ENCODE measurements around the gene TSPAN18. TPM values are rescaled to one million over a fixed set of nuclear protein-coding genes. Genes with fewer than 3 reads are reported as not detected.

TSPAN18 gene
- total and polyA plus RNA-seq, 2 of the 4 experiments (the other 2 are of a cell fraction): 0.36 to 1.1 TPM

GRCh38 chr11:44950625-44951476 is 224.1 kb downstream of the TSPAN18 start, which contains the start of gene TP53I11:
TP53I11 (minus strand) TSS chr11:44950883; CDS start chr11:44938335, 12,548 bp downstream.
- DNase-seq (peak; percentile 60), ATAC-seq (ENCODE audit: low read depth) (peak; percentile 84)
- CTCF ChIA-PET: no interaction called here
- H4K91ac ChIP-seq (ENCODE audit: insufficient read depth, low read depth, low read length): peak within 1 kb of the TSS; percentile 35; the same call in 1 of the 2 replicates
- BruUV-seq (replicated peaks): no TSS peak
- peaks cover 11% of the 10 kb centered on the region for H3K4me1 ChIP-seq (ENCODE audit: control insufficient read depth, insufficient read depth, low read length)
- H3K4me2 ChIP-seq (ENCODE audit: low read depth, low read length): peak within 1 kb of the TSS; percentile 80
- POLR2A ChIA-PET (ENCODE audit: unreplicated experiment): no interaction called here
- H3K27ac ChIP-seq (ENCODE audit: insufficient read depth, low read length): peak within 1 kb of the TSS; percentile 87
- dilution Hi-C loops (cut with HindIII; ENCODE audit: low sequenced_read_pairs, unreplicated experiment) (no loop called here), intact Hi-C loops (cut with micrococcal nuclease) (loop anchor here (1.0 kb wide), 1 partner anchor 151 kb away; no protein-coding TSS in a partner anchor), in situ Hi-C loops (cut with MboI; ENCODE audit: low sequenced_read_pairs) (no loop called here)
- H2AK5ac ChIP-seq (ENCODE audit: low read depth, low read length): peak within 1 kb of the TSS; percentile 44; the same call in 1 of the 2 replicates
- H2BK15ac ChIP-seq (ENCODE audit: low read depth, low read length): 0 out of 3 replicates have a peak within 1 kb of the TSS, but pooled peaks have one; percentile 64
- peak within 1 kb of the TSS; percentile 94 for H3K9ac ChIP-seq (ENCODE audit: low read depth, low read length)
- H2BK120ac ChIP-seq (ENCODE audit: low read depth, low read length): no peak within 1 kb of the TSS; the same call in 1 of the 2 replicates
- H2AFZ ChIP-seq (replicated peaks; ENCODE audit: low read length, poor library complexity): peak within 1 kb of the TSS; percentile 89
- peak within 1 kb of the TSS in 1 of 2 experiments; percentile 68; a peak in 2 of 4 replicates for H4K8ac ChIP-seq (ENCODE audit: low read depth in 2 of 2, low read length in 2 of 2)
- no peak within 1 kb of the TSS for H2BK5ac ChIP-seq (ENCODE audit: low read depth, low read length, poor library complexity, severe bottlenecking)
- H3K36me3 ChIP-seq (ENCODE audit: control insufficient read depth, insufficient read depth, low read length): peaks cover 11% of the 10 kb centered on the region; the same call in 1 of the 2 replicates
- peak within 1 kb of the TSS; percentile 85 for H3K23ac ChIP-seq (ENCODE audit: low read depth, low read length)
- 12% methylated on average over 33 of the region's 83 CpGs; no CpG with 5 or more reads in 1 of the 2 experiments for WGBS, 2 experiments (ENCODE audit: extremely low coverage in 2 of 2, insufficient read length in 1 of 2)
- peak within 1 kb of the TSS; percentile 92 for H2AK9ac ChIP-seq (replicated peaks; ENCODE audit: low read depth, low read length, poor library complexity)
- H4K5ac ChIP-seq (ENCODE audit: low read depth, low read length): peak within 1 kb of the TSS; percentile 54; the same call in 1 of the 2 replicates
- H3K9me3 ChIP-seq (ENCODE audit: control insufficient read depth, insufficient read depth, low read length): no peaks in the 10 kb centered on the region
- H3K27me3 ChIP-seq (ENCODE audit: control insufficient read depth, insufficient read depth, low read length): no peaks in the 10 kb centered on the region
- H4K20me1 ChIP-seq (ENCODE audit: insufficient read depth, low read length): peaks cover 25% of the 10 kb centered on the region
- peak within 1 kb of the TSS; percentile 17; the same call in 1 of the 2 replicates for H3K14ac ChIP-seq (replicated peaks; ENCODE audit: low read depth, low read length)
- no peak within 1 kb of the TSS for H2BK20ac ChIP-seq (ENCODE audit: low read depth, low read length)
- H3K9me1 ChIP-seq (ENCODE audit: insufficient read depth, low read length): peaks cover 8% of the 10 kb centered on the region
- peak within 1 kb of the TSS; percentile 59 for H3K4ac ChIP-seq (ENCODE audit: low read depth, low read length)
- peak within 1 kb of the TSS; percentile 84; the same call in 1 of the 2 replicates for H3K18ac ChIP-seq (ENCODE audit: low read depth, low read length)
- H3K4me3 ChIP-seq (ENCODE audit: insufficient read depth, low read depth, low read length): peak within 1 kb of the TSS; percentile 95
- H3K56ac ChIP-seq (ENCODE audit: extremely low read depth, insufficient read depth, low read length): peak within 1 kb of the TSS; percentile 43; the same call in 1 of the 2 replicates
- peaks cover 6 to 23% of the 10 kb centered on the region in 2 experiments for H3K79me1 ChIP-seq (ENCODE audit: low read depth in 1 of 2, low read length in 2 of 2)
- TF ChIP-seq MAFK (IDR thresholded peaks at IDR 0.05; ENCODE audit: low read depth, low read length): no peak
- TF ChIP-seq BHLHE40 (IDR thresholded peaks at IDR 0.05; ENCODE audit: low read depth, low read length): 0 out of 2 replicates have a peak, but pooled peaks have one; percentile 6
- TF ChIP-seq SMC3 (IDR thresholded peaks at IDR 0.05; ENCODE audit: low read depth, low read length): no peak; the same call in 1 of the 2 replicates
- TF ChIP-seq RCOR1 (IDR thresholded peaks at IDR 0.05; ENCODE audit: insufficient replicate concordance, low read length): no peak
- peak; percentile 66; the same call in 1 of the 2 replicates for TF ChIP-seq MAZ (IDR thresholded peaks at IDR 0.05; ENCODE audit: borderline replicate concordance, low read depth, low read length)
- no peak for TF ChIP-seq FOS (IDR thresholded peaks at IDR 0.05; ENCODE audit: low read depth, low read length)
- no peak for TF ChIP-seq CHD1 (IDR thresholded peaks at IDR 0.05; ENCODE audit: low read depth, low read length)
- TF ChIP-seq ELK1 (IDR thresholded peaks at IDR 0.05; ENCODE audit: borderline replicate concordance, low read depth, low read length): no peak
- no peak for TF ChIP-seq RFX5 (IDR thresholded peaks at IDR 0.05; ENCODE audit: low read depth, low read length)
- TF ChIP-seq MXI1 (IDR thresholded peaks at IDR 0.05; ENCODE audit: borderline replicate concordance, low read depth, low read length): no peak
- no peak for TF ChIP-seq USF2 (IDR thresholded peaks at IDR 0.05; ENCODE audit: low read depth, low read length)
- TF ChIP-seq RAD21 (IDR thresholded peaks at IDR 0.05; ENCODE audit: low read length): no peak
- TF ChIP-seq NFE2L2 (IDR thresholded peaks at IDR 0.05; ENCODE audit: low read depth, low read length): no peak
- no peak for TF ChIP-seq CEBPB (IDR thresholded peaks at IDR 0.05; ENCODE audit: low read depth, low read length)
- TF ChIP-seq POLR2A (IDR thresholded peaks at IDR 0.05; ENCODE audit: low read depth, low read length): no peak

Data from IMR-90 (cell line).